ENCODE data around the gene RABAC1. TPM values are rescaled to one million over a fixed set of nuclear protein-coding genes. Genes with fewer than 3 reads are reported as not detected.
"Not testable (repeated sequence)": the region's sequence is repeated elsewhere in the genome, so short reads cannot be mapped to it uniquely, and the experiment has no call there.

The RABAC1 gene
- total RNA-seq, 1 experiment from 2014 or later = 234 TPM

GRCh38 chr19:41917676-41918075, 41.4 kb downstream of the RABAC1 start:
- no peak for DNase-seq (ENCODE audit: low spot score)

GRCh38 chr19:41915776-41916414, 43.2 kb downstream of the RABAC1 start:
- DNase-seq (ENCODE audit: low spot score) = no peak

GRCh38 chr19:41915021-41915775, 43.9 kb downstream of the RABAC1 start:
- no peak for DNase-seq (ENCODE audit: low spot score)

- DNase-seq (ENCODE audit: low spot score) = not testable (repeated sequence)
Measured at GRCh38 chr19:41914424-41914834, 44.7 kb downstream of the RABAC1 start.

GRCh38 chr19:41913538-41914423, 45.3 kb downstream of the RABAC1 start:
- DNase-seq (ENCODE audit: low spot score) = no peak

GRCh38 chr19:41912899-41913537, 46.1 kb downstream of the RABAC1 start:
- no peak for DNase-seq (ENCODE audit: low spot score)

- no peak for DNase-seq (ENCODE audit: low spot score)
Measured at GRCh38 chr19:41911889-41912731, 47.0 kb downstream of the RABAC1 start.

GRCh38 chr19:41910992-41911888, 47.9 kb downstream of the RABAC1 start:
- peak; percentile 29 for DNase-seq (ENCODE audit: low spot score)

- peak; percentile 28 for DNase-seq (ENCODE audit: low spot score)
Measured at GRCh38 chr19:41910240-41910991, 48.7 kb downstream of the RABAC1 start.

GRCh38 chr19:41909706-41910105, 49.4 kb downstream of the RABAC1 start:
- DNase-seq (ENCODE audit: low spot score) = no peak

GRCh38 chr19:41908724-41909464, 50.2 kb downstream of the RABAC1 start:
- DNase-seq (ENCODE audit: low spot score) = no peak

- DNase-seq (ENCODE audit: low spot score) = no peak
Measured at GRCh38 chr19:41907994-41908615, 51.0 kb downstream of the RABAC1 start.

GRCh38 chr19:41906916-41907680, 52.0 kb downstream of the RABAC1 start:
- DNase-seq (ENCODE audit: low spot score) = no peak
